Right ventricle myocardium inferior (tissue), 1 donor: Measurements from ENCODE around the gene APOC3. TPM values are rescaled to one million over a fixed set of nuclear protein-coding genes. Genes with fewer than 3 reads are reported as not detected.
"Not testable (repeated sequence)": the region's sequence is repeated elsewhere in the genome, so short reads cannot be mapped to it uniquely, and the experiment has no call there.

ENCODE experiments used
- ATAC-seq: fragments of 200-7000 bp; cut with Tn5 transposase; one replicate; pipeline ENCODE4 v1.9.1; 2020; ENCODE audit warnings: mild to moderate bottlenecking, moderate library complexity
- DNase-seq: peaks from one replicate; pipeline ENCODE4 v3.0.0; 2021; ENCODE audit errors: missing footprints
- intact Hi-C: fragments of 100-400 bp; cut with DNase I; formaldehyde crosslinking; loops from one replicate; pipeline ENCODE4 v1.11.0; 2022
- total RNA-seq: library from RNA; stranded (reverse); fragmentation: NEBNext Ultra II Directional; extraction: Animal tissue kit (Norgen Biotek cat#: 25700); gene quantifications from one replicate; pipeline ENCODE4 v1.2.1, GENCODE V29; 2021
- donor health status: DM: no; HTN: yes; CAD: no; lungs with severe emphysema.

APOC3 gene
- total RNA-seq, 1 donor from 2014 or later: not detected

DNA sequence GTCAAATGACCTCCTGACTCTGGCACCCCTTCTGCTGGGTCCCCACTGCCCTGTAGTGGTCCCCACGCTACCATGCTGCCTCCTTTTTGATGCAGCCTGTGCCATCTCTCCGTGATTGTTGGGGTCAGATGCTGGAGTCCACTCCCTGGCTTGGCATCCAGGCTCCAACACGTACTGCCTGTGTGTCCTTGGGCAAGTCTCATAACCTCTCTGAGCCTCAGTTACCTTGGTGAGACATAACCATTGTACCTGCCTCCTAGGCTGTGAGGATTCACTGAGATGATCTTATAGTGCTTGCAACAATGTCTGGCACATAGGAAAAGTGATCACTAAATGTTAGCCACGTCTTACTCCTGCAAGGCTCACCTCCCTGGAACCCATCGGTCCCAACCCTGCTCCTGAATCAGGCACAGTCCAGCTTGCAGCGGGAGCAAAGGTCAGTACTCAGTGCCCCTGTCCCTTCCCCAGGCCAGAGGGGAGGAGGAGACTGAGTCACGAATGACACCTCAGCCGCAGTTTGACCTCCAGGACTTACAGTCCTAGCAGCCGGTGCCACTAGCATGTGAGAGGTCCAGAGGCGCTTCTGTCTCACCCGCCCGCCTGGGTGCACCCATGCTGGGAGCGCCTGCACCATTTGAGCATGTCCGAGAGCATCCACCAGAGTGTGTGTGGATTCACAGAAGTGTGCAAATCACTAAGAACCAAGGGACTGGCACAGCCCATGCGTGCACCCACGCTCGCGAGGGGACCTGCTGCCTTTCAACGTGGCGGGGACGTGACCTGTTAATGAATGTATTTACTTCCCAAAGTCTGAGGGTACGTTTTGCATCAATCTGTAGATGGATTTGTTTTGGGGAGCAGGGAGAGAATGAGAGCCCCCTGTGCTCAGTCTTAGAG, 3.6 kb upstream of the APOC3 start:
- intact Hi-C loops: no loop called here
- no peak for DNase-seq
- ATAC-seq: no peak

DNA sequence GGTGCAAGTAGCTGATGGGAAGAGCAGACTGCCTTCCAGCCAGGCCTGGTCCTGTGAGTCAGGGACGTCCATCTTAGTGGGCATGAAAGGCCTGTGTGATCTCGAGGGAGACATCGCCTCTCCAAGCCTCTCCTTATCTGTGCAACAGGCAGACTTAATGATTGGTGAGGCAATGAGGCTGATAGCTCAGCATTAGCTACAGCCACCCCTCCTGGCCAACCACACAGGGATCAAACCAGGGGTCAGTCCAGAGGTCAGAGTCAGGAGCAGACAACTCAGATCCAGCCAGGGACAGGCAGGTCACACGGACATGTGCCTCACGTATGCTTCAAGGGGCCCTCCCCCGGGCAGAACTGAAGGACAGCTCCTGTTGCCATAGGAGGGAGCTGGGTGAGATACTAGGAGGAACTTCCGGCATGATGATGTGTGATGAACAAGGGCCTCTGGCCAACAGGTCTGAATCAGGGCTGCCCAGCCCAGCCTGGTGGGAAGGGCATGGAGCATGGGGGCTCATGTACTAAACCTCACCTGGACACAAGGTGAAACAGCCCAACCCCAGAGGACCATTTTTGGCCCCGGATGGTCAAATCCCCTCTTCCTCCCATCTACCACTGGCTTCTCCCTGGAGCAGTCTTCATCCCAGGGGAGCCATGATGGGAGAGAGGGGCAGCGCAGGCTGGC, 2.8 kb upstream of the APOC3 start:
- intact Hi-C loops: no loop called here
- ATAC-seq: no peak
- DNase-seq: no peak

DNA sequence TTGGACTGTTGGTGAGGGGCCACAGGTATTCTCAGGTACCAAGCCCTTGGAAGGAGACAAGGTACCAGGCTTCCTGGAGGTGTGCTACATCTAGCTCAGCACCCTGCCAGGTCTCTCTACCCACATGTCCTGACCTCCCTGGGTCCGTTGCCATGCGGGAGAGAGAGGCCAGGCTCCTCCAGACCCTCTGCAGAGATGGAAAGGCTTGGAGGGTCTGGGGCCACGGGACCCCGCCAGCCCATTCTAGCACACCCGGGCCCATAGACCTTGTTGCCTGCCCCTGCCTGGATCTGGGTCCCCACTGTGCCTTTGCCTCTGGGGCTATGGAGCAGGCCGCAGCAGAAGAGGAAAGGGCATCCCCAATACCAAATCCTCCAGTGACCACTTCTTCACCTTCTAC, 2.2 kb upstream of the APOC3 start:
- intact Hi-C loops: no loop called here
- ATAC-seq: no peak
- DNase-seq: no peak

DNA sequence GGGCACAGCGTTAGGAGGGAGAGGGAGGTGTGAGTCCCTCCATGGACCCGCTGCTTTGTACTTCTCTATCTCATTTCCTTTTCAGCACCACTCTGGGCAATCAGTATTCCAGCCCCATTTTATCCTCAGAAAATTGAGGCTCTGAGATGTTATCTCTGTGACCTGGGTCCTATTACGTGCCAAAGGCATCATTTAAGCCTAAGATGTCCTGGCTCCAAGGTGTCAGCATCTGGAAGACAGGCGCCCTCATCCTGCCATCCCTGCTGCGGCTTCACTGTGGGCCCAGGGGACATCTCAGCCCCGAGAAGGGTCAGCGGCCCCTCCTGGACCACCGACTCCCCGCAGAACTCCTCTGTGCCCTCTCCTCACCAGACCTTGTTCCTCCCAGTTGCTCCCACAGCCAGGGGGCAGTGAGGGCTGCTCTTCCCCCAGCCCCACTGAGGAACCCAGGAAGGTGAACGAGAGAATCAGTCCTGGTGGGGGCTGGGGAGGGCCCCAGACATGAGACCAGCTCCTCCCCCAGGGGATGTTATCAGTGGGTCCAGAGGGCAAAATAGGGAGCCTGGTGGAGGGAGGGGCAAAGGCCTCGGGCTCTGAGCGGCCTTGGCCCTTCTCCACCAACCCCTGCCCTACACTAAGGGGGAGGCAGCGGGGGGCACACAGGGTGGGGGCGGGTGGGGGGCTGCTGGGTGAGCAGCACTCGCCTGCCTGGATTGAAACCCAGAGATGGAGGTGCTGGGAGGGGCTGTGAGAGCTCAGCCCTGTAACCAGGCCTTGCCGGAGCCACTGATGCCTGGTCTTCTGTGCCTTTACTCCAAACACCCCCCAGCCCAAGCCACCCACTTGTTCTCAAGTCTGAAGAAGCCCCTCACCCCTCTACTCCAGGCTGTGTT, 829 bp upstream of the APOC3 start:
- DNase-seq: no peak
- intact Hi-C loops: no loop called here
- no peak for ATAC-seq

DNA sequence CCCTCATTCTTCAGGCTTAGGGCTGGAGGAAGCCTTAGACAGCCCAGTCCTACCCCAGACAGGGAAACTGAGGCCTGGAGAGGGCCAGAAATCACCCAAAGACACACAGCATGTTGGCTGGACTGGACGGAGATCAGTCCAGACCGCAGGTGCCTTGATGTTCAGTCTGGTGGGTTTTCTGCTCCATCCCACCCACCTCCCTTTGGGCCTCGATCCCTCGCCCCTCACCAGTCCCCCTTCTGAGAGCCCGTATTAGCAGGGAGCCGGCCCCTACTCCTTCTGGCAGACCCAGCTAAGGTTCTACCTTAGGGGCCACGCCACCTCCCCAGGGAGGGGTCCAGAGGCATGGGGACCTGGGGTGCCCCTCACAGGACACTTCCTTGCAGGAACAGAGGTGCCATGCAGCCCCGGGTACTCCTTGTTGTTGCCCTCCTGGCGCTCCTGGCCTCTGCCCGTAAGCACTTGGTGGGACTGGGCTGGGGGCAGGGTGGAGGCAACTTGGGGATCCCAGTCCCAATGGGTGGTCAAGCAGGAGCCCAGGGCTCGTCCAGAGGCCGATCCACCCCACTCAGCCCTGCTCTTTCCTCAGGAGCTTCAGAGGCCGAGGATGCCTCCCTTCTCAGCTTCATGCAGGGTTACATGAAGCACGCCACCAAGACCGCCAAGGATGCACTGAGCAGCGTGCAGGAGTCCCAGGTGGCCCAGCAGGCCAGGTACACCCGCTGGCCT, 641 bp downstream of the APOC3 start:
- no peak for DNase-seq
- intact Hi-C loops: no loop called here

DNA sequence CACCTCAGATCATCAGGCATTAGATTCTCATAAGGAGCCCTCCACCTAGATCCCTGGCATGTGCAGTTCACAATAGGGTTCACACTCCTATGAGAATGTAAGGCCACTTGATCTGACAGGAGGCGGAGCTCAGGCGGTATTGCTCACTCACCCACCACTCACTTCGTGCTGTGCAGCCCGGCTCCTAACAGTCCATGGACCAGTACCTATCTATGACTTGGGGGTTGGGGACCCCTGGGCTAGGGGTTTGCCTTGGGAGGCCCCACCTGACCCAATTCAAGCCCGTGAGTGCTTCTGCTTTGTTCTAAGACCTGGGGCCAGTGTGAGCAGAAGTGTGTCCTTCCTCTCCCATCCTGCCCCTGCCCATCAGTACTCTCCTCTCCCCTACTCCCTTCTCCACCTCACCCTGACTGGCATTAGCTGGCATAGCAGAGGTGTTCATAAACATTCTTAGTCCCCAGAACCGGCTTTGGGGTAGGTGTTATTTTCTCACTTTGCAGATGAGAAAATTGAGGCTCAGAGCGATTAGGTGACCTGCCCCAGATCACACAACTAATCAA, 2.2 kb downstream of the APOC3 start:
- ATAC-seq (no peak), DNase-seq (no peak)
- intact Hi-C loops: no loop called here

More for the DNA sequence above, 641 bp downstream of the APOC3 start:
- no peak for ATAC-seq

DNA sequence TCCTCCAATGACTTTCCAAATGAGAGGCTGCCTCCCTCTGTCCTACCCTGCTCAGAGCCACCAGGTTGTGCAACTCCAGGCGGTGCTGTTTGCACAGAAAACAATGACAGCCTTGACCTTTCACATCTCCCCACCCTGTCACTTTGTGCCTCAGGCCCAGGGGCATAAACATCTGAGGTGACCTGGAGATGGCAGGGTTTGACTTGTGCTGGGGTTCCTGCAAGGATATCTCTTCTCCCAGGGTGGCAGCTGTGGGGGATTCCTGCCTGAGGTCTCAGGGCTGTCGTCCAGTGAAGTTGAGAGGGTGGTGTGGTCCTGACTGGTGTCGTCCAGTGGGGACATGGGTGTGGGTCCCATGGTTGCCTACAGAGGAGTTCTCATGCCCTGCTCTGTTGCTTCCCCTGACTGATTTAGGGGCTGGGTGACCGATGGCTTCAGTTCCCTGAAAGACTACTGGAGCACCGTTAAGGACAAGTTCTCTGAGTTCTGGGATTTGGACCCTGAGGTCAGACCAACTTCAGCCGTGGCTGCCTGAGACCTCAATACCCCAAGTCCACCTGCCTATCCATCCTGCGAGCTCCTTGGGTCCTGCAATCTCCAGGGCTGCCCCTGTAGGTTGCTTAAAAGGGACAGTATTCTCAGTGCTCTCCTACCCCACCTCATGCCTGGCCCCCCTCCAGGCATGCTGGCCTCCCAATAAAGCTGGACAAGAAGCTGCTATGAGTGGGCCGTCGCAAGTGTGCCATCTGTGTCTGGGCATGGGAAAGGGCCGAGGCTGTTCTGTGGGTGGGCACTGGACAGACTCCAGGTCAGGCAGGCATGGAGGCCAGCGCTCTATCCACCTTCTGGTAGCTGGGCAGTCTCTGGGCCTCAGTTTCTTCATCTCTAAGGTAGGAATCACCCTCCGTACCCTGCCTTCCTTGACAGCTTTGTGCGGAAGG, 2.9 kb downstream of the APOC3 start:
- ATAC-seq: no peak
- intact Hi-C loops: no loop called here
- DNase-seq: no peak

DNA sequence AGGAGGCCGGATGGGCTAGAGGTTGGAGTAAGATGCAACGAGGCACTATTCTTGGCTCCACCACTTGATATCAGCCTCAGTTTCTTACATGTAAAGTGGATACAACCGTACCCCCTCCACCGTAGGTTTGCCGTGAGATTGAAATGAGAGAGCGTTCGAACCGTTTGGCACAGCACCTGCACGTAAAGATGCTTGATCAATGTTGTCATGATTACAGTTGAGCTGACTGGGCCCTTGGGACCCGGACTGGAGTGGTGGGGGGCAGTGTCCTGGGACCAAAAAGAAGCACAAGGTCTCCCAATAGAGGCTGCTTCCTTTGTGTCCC, 3.7 kb downstream of the APOC3 start:
- no peak for ATAC-seq
- DNase-seq: no peak
- intact Hi-C loops: no loop called here

DNA sequence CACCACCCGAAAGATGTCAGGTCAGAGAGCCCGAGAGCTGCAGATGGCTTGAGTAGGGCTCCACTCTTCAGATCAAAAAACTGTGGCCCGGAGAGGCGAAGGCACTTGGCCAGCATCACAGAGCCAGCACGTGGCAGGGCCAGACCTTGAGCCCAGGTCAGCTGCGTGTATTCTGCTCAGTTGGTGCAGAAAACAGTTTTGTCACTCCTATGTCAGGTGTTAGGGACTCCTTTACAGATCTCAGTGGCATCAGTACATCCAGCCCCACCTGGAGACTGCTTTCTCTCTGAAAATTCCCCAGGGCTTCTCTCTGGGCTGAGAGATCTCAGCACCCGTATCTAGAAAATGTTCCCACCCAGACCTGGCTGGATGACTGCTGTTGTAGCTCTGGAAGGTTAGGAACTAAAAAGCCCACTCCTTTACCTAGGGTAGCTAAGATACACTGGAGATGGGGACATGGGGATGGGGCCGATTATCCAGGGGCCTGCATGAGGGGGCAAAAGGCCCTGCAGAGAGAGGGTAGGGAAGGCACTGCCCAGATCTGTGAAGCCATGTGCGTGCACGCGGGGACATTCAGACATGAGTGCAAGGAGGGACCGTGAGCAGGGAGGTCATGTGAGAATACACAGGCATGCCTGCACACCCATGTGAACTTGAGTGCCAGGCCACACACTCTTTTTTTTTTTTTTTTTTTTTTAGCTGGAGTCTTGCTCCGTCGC, 4.3 kb downstream of the APOC3 start:
- ATAC-seq: no peak
- intact Hi-C loops: loop anchor here (2.0 kb wide), 1 partner anchor 45 kb away; the partner anchor contains the start of gene ZPR1
- DNase-seq: no peak

DNA sequence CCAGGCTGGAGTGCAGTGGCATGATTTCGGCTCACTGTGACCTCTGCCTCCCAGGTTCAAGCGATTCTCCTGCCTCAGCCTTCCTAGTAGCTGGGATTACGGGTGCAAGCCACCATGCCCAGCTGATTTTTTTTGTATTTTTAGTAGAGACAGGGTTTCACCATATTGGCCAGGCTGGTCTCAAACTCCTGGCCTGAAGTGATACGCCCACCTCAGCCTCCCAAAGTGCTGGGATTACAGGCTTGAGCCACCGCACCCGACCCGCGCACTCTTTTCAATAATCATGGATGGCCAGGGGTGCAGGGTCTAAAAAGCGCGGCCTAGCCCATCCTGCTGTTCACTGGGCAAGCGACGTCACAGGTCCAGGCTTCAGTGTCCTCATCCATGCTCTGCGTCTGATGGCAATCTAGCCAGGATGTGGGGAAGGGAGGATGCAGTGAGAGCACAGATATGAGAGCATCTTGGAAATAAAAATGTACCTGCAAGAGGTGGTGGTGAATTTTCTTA, 4.9 kb downstream of the APOC3 start:
- not testable (repeated sequence) for DNase-seq, ATAC-seq
- intact Hi-C loops: loop anchor here (2.0 kb wide), 1 partner anchor 46 kb away; the partner anchor contains the start of gene ZPR1

DNA sequence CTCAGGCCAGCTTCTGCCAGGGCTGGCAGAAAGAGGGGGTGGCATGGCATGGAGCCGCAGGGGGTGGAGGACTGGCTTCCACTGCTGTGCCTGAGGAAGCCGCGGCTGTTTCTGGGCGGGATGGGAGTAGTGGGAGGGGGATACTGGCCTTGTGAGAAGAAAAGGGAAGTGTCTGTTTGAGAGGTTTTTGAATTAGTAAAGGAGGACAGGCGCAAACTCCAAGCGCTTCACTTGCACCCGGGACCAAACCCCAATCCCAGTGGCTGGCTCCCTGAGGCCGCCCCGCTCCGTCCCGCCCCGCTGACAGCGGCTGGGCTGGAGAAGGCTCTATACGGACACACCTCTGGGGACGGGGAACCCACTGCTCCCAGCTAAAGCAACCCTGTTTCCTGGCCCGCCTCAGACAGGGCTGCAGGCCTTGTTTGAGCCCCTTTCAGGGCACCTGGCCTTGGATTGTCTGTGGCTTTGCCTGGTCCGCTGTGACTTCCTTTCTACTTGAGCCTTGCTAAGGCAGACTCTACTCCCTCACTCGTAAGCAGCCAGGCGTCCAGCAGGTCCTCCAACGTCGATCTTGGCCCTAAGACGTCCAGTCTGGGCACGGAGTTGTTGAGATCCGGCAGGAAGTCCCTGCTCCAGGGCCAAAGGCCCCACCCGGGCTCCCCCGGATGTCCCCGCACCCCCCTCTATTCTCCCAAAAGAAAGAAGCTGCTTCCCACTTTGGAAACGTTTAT, 5.5 kb downstream of the APOC3 start:
- intact Hi-C loops: loop anchor here (2.0 kb wide), 1 partner anchor 46 kb away; the partner anchor contains the start of gene ZPR1
- ATAC-seq (no peak), DNase-seq (no peak)

DNA sequence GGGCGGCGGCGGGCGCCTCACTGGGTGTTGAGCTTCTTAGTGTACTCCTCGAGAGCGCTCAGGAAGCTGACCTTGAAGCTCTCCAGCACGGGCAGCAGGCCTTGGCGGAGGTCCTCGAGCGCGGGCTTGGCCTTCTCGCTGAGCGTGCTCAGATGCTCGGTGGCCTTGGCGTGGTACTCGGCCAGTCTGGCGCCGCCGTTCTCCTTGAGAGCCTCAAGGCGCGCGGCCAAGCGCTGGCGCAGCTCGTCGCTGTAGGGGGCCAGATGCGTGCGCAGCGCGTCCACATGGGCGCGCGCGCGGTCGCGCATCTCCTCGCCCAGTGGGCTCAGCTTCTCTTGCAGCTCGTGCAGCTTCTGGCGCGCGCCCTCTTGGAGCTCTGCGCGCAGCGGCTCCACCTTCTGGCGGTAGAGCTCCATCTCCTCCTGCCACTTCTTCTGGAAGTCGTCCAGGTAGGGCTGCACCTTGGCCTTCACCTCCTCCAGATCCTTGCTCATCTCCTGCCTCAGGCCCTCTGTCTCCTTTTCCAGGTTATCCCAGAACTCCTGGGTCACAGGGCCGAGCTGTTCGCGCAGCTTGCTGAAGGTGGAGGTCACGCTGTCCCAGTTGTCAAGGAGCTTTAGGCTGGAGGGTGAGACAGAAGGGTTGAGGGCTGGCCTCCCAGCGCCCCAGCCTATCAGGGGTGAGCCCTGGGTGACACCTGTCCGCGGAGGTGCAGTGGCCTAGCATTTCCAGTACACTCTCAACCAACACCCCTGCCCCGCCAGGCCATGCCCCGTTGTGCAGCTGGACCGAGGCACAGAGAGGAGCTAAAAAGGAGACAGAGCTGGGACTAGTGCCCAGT, 6.3 kb downstream of the APOC3 start:
- peak; percentile 95 for DNase-seq

DNA sequence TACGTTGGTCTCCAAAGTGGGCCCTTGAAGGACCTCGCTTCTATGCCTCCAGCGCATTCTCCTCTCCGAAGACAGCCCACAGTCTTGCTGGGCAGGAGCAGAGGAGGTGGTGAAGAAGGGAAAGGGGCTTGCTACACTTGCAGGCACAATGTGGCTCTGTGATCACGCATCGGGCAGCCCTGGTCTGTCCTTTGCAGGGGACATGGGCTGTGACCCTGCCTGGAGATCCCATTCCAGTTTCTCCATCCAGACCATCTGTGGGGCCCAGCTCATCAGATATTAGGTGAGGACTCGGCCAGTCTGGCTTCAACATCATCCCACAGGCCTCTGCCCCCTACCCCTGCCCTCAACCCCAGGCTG, 6.9 kb downstream of the APOC3 start:
- no peak for DNase-seq
- ATAC-seq: no peak
- intact Hi-C loops: no loop called here

More for the DNA sequence above, 6.3 kb downstream of the APOC3 start:
- ATAC-seq: peak; percentile 87
- intact Hi-C loops: loop anchor here (2.0 kb wide), 1 partner anchor 47 kb away; the partner anchor contains the start of gene ZPR1

DNA sequence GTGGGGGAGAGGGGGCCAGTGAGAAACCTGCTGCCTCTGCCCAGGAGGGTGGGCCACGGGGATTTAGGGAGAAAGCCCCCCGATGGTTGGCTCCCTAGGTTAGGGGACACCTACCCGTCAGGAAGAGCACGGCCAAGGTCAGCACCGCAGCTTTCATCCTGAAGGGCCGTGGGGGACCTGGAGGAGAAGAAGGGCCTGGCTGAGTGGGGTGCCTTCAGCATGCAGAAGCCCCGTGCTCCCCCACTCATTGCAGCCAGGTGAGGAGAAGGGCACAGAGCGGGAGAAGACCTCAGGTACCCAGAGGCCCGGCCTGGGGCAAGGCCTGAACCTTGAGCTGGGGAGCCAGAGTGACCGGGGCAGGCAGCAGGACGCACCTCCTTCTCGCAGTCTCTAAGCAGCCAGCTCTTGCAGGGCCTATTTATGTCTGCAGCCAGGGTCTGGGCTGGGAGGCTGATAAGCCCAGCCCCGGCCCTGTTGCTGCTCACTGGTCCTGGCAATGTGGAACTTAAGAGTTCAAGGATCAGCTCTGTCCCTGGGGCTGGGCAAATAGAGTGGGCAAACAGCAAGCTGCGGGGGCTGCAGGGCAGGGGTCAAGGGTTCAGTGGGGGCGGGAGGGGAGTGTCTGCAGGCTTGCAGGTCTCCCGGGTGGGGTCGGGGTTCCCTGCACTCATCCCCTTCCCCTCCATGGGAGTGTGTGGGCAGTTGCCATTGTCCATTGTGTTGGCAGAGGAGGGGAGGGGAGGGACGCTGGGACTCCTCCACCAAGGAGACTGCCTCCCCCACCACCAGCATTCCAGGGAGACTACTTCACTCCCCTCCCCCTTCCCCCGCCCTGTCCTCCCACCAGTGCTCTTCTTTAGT, 7.8 kb downstream of the APOC3 start, which contains the start of gene APOA1:
TSS of gene APOA1 (minus strand) at position 392 of the 861 bp plus-strand sequence. CDS start at position 157, 235 bp downstream.
- ATAC-seq (no peak), DNase-seq (no peak)
- intact Hi-C loops: no loop called here
